Measurements from ENCODE around the gene CYP4V2.

GRCh38 chr4:186234367-186234766 is 43.0 kb downstream of the CYP4V2 start:
- no peak for TF ChIP-seq POLR2AphosphoS5 (IDR thresholded peaks at IDR 0.05)
- no peak for TF ChIP-seq CTCF (IDR thresholded peaks at IDR 0.05 in 8 of 11, conservative IDR thresholded peaks at IDR 0.05 in 3 of 11)
- no peak for TF ChIP-seq POLR2A (IDR thresholded peaks at IDR 0.05)

Measured in spleen (tissue), 7 donors.